Lung (tissue), 12 donors: ENCODE data around the gene KLHL17. TPM values are rescaled to one million over a fixed set of nuclear protein-coding genes. Genes with fewer than 3 reads are reported as not detected.
"Not testable (repeated sequence)": the region's sequence is repeated elsewhere in the genome, so short reads cannot be mapped to it uniquely, and the experiment has no call there.

Experiments
- ATAC-seq: fragments of 200-7000 bp; cut with Tn5 transposase; one replicate; pipeline ENCODE4 v1.9.1; 2020; ENCODE audit warnings: moderate number of reproducible peaks; ENCODE audit not compliant: insufficient read depth, low FRiP score
- DNase-seq, 3 donors: peaks; one replicate each; pipeline ENCODE4 v3.0.0-alpha.2; 2013 to 2017
- H3K27ac ChIP-seq, 2 donors: one replicate each; pipeline ENCODE4 v1.5.1; 2013; ENCODE audit warnings: mild to moderate bottlenecking in 2 of 2, moderate library complexity in 2 of 2, control low read depth in 1 of 2, inconsistent platforms in 1 of 2, low read depth in 1 of 2, low read length in 1 of 2
- H3K27me3 ChIP-seq, 3 donors: one replicate each; pipeline ENCODE4 v1.5.1; 2013; ENCODE audit warnings: low read length in 2 of 3; ENCODE audit not compliant: control insufficient read depth in 3 of 3, insufficient read depth in 3 of 3
- H3K36me3 ChIP-seq, 4 donors: one replicate each; pipeline ENCODE4 v1.5.1; 2013; ENCODE audit warnings: low read length in 4 of 4, mild to moderate bottlenecking in 1 of 4, moderate library complexity in 1 of 4; ENCODE audit not compliant: control insufficient read depth in 4 of 4, insufficient read depth in 4 of 4
- H3K4me1 ChIP-seq, 5 donors: one replicate each; pipeline ENCODE4 v1.5.1; 2013; ENCODE audit warnings: low read length in 5 of 5, mild to moderate bottlenecking in 2 of 5, moderate library complexity in 1 of 5; ENCODE audit not compliant: control insufficient read depth in 5 of 5, insufficient read depth in 5 of 5
- H3K4me3 ChIP-seq: one replicate; pipeline ENCODE4 v1.5.1; 2013; ENCODE audit warnings: mild to moderate bottlenecking, control low read depth, moderate library complexity
- H3K9ac ChIP-seq, 2 donors: one replicate each; pipeline ENCODE4 v1.5.1; 2013; ENCODE audit warnings: low read length in 2 of 2, control low read depth in 1 of 2; ENCODE audit not compliant: insufficient read depth in 1 of 2
- H3K9me3 ChIP-seq, 4 donors: one replicate each; pipeline ENCODE4 v1.5.1; 2013; ENCODE audit warnings: low read length in 3 of 4, mild to moderate bottlenecking in 1 of 4, moderate library complexity in 1 of 4; ENCODE audit not compliant: control insufficient read depth in 4 of 4, insufficient read depth in 3 of 4
- WGBS, 2 donors: extraction: QIAGEN DNeasy Blood & Tissue Kit; methylation state at CpG; one replicate each; pipeline ENCODE4 v1.1.7; 2013; 5-methylcytosine and 5-hydroxymethylcytosine counted together
- polyA plus RNA-seq, 2 donors: library from polyadenylated mRNA; stranded (reverse); fragments of 200-250 nt; gene quantifications; one replicate each; pipeline ENCODE4 v1.2.1, GENCODE V29; 2013
- total RNA-seq, 2 donors: library from RNA; depleted of rRNA in 1 of 2; stranded (reverse); fragments of >200 nt in 1 of 2; gene quantifications; one replicate each; pipeline ENCODE4 v1.2.1, GENCODE V29; 2014 to 2021
- TF ChIP-seq, protein P1 (sequence below): IDR thresholded peaks from 2 replicates; pipeline ENCODE4 v1.5.1; 2012; ENCODE audit warnings: mild to moderate bottlenecking; ENCODE audit errors: control extremely low read depth, extremely low read depth
- donor health status: control.
- donor health status: control.
- donor health status: Bipolar disorder and iron deficiency.
- donor health status: healthy.
- donor health status: DM: yes; HTN: yes; CAD: no.

KLHL17 gene
- total and polyA plus RNA-seq, 4 donors = 10.0 to 15.2 (median 13.0) TPM

DNA sequence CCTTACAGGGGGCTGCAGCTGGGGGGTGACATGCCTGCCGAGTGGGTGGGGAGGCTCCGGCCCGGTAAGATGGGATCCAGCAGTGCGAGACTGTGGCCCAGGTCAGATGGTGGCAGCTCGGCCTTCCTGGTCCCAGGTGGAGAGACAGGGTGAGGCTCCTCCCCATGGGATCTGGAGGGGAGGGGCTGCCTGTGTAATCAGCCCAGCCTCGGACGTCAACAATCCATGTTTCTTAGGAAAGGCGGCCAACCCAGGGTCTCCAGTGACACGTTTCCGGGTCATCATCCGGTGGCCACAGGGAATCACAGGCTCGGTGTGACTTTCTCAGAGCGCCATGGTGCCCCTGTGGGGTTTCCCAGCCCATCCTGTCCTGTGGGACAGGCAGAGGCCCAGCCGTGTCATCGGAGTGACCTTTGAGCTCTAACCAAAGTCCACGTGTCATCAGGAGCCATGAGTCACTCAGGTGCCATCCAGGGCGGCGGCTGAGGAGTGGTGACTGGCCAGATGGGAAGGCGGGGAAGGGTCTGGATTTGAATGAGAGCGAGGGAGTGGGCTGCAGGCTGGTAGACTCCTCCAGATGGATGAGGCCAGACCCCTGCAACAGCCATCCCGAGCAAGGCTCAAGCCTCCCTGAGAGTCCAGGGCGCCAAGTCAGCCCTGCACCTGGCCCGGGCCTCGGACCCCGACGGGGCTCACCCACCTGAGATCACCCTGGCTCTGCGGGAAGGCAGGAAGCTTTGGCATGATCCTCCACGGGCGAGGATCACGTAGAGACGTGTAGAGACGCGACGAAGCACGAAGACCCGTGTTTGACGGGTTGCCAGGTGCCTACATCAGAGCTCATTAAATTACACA, 46.1 kb downstream of the KLHL17 start:
- WGBS, 2 donors = 85 to 93% methylated on average over 37 of the region's 37 CpGs

GRCh38 chr1:1010131-1010530, 49.7 kb downstream of the KLHL17 start:
- not testable (repeated sequence) for H3K27me3 ChIP-seq, H3K36me3 ChIP-seq, DNase-seq, ATAC-seq, H3K4me3 ChIP-seq, H3K27ac ChIP-seq, H3K9me3 ChIP-seq, H3K9ac ChIP-seq
- H3K4me1 ChIP-seq = peaks cover 0 to 27% (median 12%) of the 10 kb centered on the region in 5 donors
- WGBS, 2 donors = 96 to 97% methylated on average over 8 of the region's 8 CpGs

More for the DNA sequence above, 46.1 kb downstream of the KLHL17 start:
- Histone ChIP-seq H3K27me3 (no peaks in the 10 kb centered on the region), H3K27ac (no peak overlapping the region), H3K9ac (no peak overlapping the region), H3K4me3 (no peak overlapping the region), H3K36me3 (no peaks in the 10 kb centered on the region), H3K4me1 (peaks cover 0 to 17% (median 15%) of the 10 kb centered on the region in 5 donors), H3K9me3 (no peaks in the 10 kb centered on the region)
- TF ChIP-seq, protein P1, sequence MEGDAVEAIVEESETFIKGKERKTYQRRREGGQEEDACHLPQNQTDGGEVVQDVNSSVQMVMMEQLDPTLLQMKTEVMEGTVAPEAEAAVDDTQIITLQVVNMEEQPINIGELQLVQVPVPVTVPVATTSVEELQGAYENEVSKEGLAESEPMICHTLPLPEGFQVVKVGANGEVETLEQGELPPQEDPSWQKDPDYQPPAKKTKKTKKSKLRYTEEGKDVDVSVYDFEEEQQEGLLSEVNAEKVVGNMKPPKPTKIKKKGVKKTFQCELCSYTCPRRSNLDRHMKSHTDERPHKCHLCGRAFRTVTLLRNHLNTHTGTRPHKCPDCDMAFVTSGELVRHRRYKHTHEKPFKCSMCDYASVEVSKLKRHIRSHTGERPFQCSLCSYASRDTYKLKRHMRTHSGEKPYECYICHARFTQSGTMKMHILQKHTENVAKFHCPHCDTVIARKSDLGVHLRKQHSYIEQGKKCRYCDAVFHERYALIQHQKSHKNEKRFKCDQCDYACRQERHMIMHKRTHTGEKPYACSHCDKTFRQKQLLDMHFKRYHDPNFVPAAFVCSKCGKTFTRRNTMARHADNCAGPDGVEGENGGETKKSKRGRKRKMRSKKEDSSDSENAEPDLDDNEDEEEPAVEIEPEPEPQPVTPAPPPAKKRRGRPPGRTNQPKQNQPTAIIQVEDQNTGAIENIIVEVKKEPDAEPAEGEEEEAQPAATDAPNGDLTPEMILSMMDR = no peak
- no peak for DNase-seq
- ATAC-seq = no peak

DNA sequence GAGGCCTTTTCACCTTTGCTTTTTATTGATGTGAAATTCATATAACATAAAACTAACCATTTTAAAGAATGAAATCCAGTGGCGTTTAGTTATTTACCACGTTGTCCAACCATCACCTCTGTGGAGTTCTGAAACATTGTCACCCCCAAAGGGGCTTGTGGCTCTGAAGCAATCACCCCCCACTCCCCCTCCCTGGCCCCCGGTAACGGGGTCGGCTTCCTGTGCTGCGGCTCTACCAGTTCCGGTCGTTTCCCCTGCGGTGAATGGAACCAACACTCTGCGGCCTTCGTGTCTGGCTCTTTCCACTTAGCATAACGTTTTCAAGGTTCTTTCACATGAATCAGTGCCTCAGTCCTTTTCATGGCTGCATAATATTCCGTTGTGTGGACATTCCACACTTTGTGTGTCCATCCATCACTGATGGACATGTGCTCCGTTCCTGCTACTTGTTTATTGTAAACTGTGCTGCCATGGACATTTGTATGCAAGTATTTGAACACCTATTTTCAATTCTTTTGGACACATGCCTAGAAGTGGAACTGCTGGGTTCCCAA, 51.1 kb downstream of the KLHL17 start:
- Histone ChIP-seq H3K27ac (no peak overlapping the region), H3K9ac (no peak overlapping the region), H3K4me1 (peaks cover 0 to 16% (median 3%) of the 10 kb centered on the region in 5 donors), H3K4me3 (no peak overlapping the region), H3K9me3 (no peaks in the 10 kb centered on the region), H3K36me3 (no peaks in the 10 kb centered on the region), H3K27me3 (no peaks in the 10 kb centered on the region)
- 77 to 78% methylated on average over 14 of the region's 14 CpGs for WGBS, 2 donors
- ATAC-seq (no peak), DNase-seq (no peak)
- TF ChIP-seq, protein P1 = no peak

GRCh38 chr1:1012736-1013104, 52.3 kb downstream of the KLHL17 start:
- not testable (repeated sequence) for ATAC-seq, H3K9me3 ChIP-seq, H3K4me3 ChIP-seq, H3K36me3 ChIP-seq, DNase-seq, H3K27me3 ChIP-seq
- H3K4me1 ChIP-seq = peaks cover 0 to 16% (median 3%) of the 10 kb centered on the region in 5 donors
- H3K9ac ChIP-seq = peak overlapping the region in 1 of 2 donors; percentile 96
- H3K27ac ChIP-seq = peak overlapping the region; percentile 46 to 76
- WGBS, 2 donors = 59 to 68% methylated on average over 13 of the region's 13 CpGs
